ENCODE results near the gene FREM1.

The FREM1 gene

GRCh38 chr9:14883310-14883944 lies 26.8 kb downstream of the FREM1 start:
- no peak for DNase-seq (ENCODE audit: extremely low spot score)
- CTCF ChIA-PET, result no interaction called here
- TF ChIP-seq PKNOX1 (IDR thresholded peaks at IDR 0.05) (no peak), ZNF384 (IDR thresholded peaks at IDR 0.05) (no peak), SUZ12 (IDR thresholded peaks at IDR 0.05) (no peak), LEF1 (IDR thresholded peaks at IDR 0.05; ENCODE audit: borderline replicate concordance) (no peak), TARDBP (IDR thresholded peaks at IDR 0.05) (no peak), FOXM1 (IDR thresholded peaks at IDR 0.05; ENCODE audit: borderline replicate concordance) (no peak), CTBP1 (IDR thresholded peaks at IDR 0.05; ENCODE audit: borderline replicate concordance) (no peak), SP1 (IDR thresholded peaks at IDR 0.05) (no peak), FOXA1 (IDR thresholded peaks at IDR 0.05) (no peak), ARNT (IDR thresholded peaks at IDR 0.05) (no peak), BHLHE40 (IDR thresholded peaks at IDR 0.05; ENCODE audit: borderline replicate concordance) (no peak), FOXK2 (IDR thresholded peaks at IDR 0.05) (no peak), HDGF (IDR thresholded peaks at IDR 0.05; ENCODE audit: borderline replicate concordance) (no peak), ELF4 (IDR thresholded peaks at IDR 0.05) (no peak), NFRKB (IDR thresholded peaks at IDR 0.05) (no peak), L3MBTL2 (conservative IDR thresholded peaks at IDR 0.05) (no peak)
- POLR2A ChIA-PET, result no interaction called here

GRCh38 chr9:14882090-14882489 lies 28.1 kb downstream of the FREM1 start:
- POLR2A ChIA-PET, result no interaction called here

GRCh38 chr9:14881006-14881405 lies 29.2 kb downstream of the FREM1 start:
- no peak for TF ChIP-seq HDGF (IDR thresholded peaks at IDR 0.05; ENCODE audit: borderline replicate concordance)
- TF ChIP-seq ZNF384 (IDR thresholded peaks at IDR 0.05), result no peak
- TF ChIP-seq TARDBP (IDR thresholded peaks at IDR 0.05), result no peak
- no peak for TF ChIP-seq PKNOX1 (IDR thresholded peaks at IDR 0.05)
- no peak for TF ChIP-seq FOXM1 (IDR thresholded peaks at IDR 0.05; ENCODE audit: borderline replicate concordance)
- POLR2A ChIA-PET, result no interaction called here
- CTCF ChIA-PET, result no interaction called here
- no peak for DNase-seq (ENCODE audit: extremely low spot score)

More at GRCh38 chr9:14882090-14882489, 28.1 kb downstream of the FREM1 start:
- DNase-seq (ENCODE audit: extremely low spot score), result no peak
- CTCF ChIA-PET, result no interaction called here
- no peak for TF ChIP-seq SUZ12 (IDR thresholded peaks at IDR 0.05)
- no peak for TF ChIP-seq ARNT (IDR thresholded peaks at IDR 0.05)
- TF ChIP-seq HDGF (IDR thresholded peaks at IDR 0.05; ENCODE audit: borderline replicate concordance), result no peak
- TF ChIP-seq BHLHE40 (IDR thresholded peaks at IDR 0.05; ENCODE audit: borderline replicate concordance), result no peak
- no peak for TF ChIP-seq ZNF384 (IDR thresholded peaks at IDR 0.05)
- no peak for TF ChIP-seq NFRKB (IDR thresholded peaks at IDR 0.05)
- TF ChIP-seq PKNOX1 (IDR thresholded peaks at IDR 0.05), result no peak
- no peak for TF ChIP-seq FOXA1 (IDR thresholded peaks at IDR 0.05)
- TF ChIP-seq ELF4 (IDR thresholded peaks at IDR 0.05), result no peak
- no peak for TF ChIP-seq LEF1 (IDR thresholded peaks at IDR 0.05; ENCODE audit: borderline replicate concordance)
- TF ChIP-seq CTBP1 (IDR thresholded peaks at IDR 0.05; ENCODE audit: borderline replicate concordance), result no peak
- TF ChIP-seq TARDBP (IDR thresholded peaks at IDR 0.05), result no peak
- TF ChIP-seq FOXM1 (IDR thresholded peaks at IDR 0.05; ENCODE audit: borderline replicate concordance), result no peak
- no peak for TF ChIP-seq SP1 (IDR thresholded peaks at IDR 0.05)
- TF ChIP-seq L3MBTL2 (conservative IDR thresholded peaks at IDR 0.05), result no peak
- no peak for TF ChIP-seq FOXK2 (IDR thresholded peaks at IDR 0.05)

- TF ChIP-seq BHLHE40 (IDR thresholded peaks at IDR 0.05; ENCODE audit: borderline replicate concordance), result no peak
- no peak for TF ChIP-seq L3MBTL2 (conservative IDR thresholded peaks at IDR 0.05)
- no peak for TF ChIP-seq FOXM1 (IDR thresholded peaks at IDR 0.05; ENCODE audit: borderline replicate concordance)
- TF ChIP-seq CTBP1 (IDR thresholded peaks at IDR 0.05; ENCODE audit: borderline replicate concordance), result no peak
- TF ChIP-seq SUZ12 (IDR thresholded peaks at IDR 0.05), result no peak
- TF ChIP-seq TARDBP (IDR thresholded peaks at IDR 0.05), result no peak
- TF ChIP-seq PKNOX1 (IDR thresholded peaks at IDR 0.05), result no peak
- TF ChIP-seq FOXK2 (IDR thresholded peaks at IDR 0.05), result no peak
- TF ChIP-seq SP1 (IDR thresholded peaks at IDR 0.05), result no peak
- TF ChIP-seq HDGF (IDR thresholded peaks at IDR 0.05; ENCODE audit: borderline replicate concordance), result no peak
- TF ChIP-seq ARNT (IDR thresholded peaks at IDR 0.05), result no peak
- no peak for TF ChIP-seq NFRKB (IDR thresholded peaks at IDR 0.05)
- no peak for TF ChIP-seq ELF4 (IDR thresholded peaks at IDR 0.05)
- TF ChIP-seq FOXA1 (IDR thresholded peaks at IDR 0.05), result no peak
- no peak for TF ChIP-seq ZNF384 (IDR thresholded peaks at IDR 0.05)
- no peak for TF ChIP-seq LEF1 (IDR thresholded peaks at IDR 0.05; ENCODE audit: borderline replicate concordance)
- no peak for DNase-seq (ENCODE audit: extremely low spot score)
- POLR2A ChIA-PET, result no interaction called here
- CTCF ChIA-PET, result interaction anchor here (0.8 kb wide), 1 partner anchor 38 kb away, joined by 3 read pairs; no protein-coding TSS in a partner anchor
These were observed 40.1 kb downstream of the FREM1 start for GRCh38 chr9:14870090-14870489.

- ChIA-PET CTCF (interaction anchor here (0.8 kb wide), 1 partner anchor 38 kb away, joined by 3 read pairs; no protein-coding TSS in a partner anchor), POLR2A (no interaction called here)
- no peak for DNase-seq (ENCODE audit: extremely low spot score)
- no peak for TF ChIP-seq PKNOX1 (IDR thresholded peaks at IDR 0.05)
- no peak for TF ChIP-seq TARDBP (IDR thresholded peaks at IDR 0.05)
- TF ChIP-seq BHLHE40 (IDR thresholded peaks at IDR 0.05; ENCODE audit: borderline replicate concordance), result no peak
- no peak for TF ChIP-seq CTBP1 (IDR thresholded peaks at IDR 0.05; ENCODE audit: borderline replicate concordance)
- TF ChIP-seq FOXM1 (IDR thresholded peaks at IDR 0.05; ENCODE audit: borderline replicate concordance), result no peak
- no peak for TF ChIP-seq FOXA1 (IDR thresholded peaks at IDR 0.05)
- no peak for TF ChIP-seq ZNF384 (IDR thresholded peaks at IDR 0.05)
- no peak for TF ChIP-seq ELF4 (IDR thresholded peaks at IDR 0.05)
- TF ChIP-seq SP1 (IDR thresholded peaks at IDR 0.05), result no peak
- no peak for TF ChIP-seq SUZ12 (IDR thresholded peaks at IDR 0.05)
- no peak for TF ChIP-seq NFRKB (IDR thresholded peaks at IDR 0.05)
- TF ChIP-seq L3MBTL2 (conservative IDR thresholded peaks at IDR 0.05), result no peak
- TF ChIP-seq LEF1 (IDR thresholded peaks at IDR 0.05; ENCODE audit: borderline replicate concordance), result no peak
- TF ChIP-seq HDGF (IDR thresholded peaks at IDR 0.05; ENCODE audit: borderline replicate concordance), result no peak
- TF ChIP-seq ARNT (IDR thresholded peaks at IDR 0.05), result no peak
These were observed 40.6 kb downstream of the FREM1 start for GRCh38 chr9:14869671-14870070.

Measured in HEK293T (cell line).